HG03521 (cell line): ENCODE data around the gene MZT2B.
"Not testable (repeated sequence)": the region's sequence is repeated elsewhere in the genome, so short reads cannot be mapped to it uniquely, and the experiment has no call there.

Experiments used
- ATAC-seq: cut with Tn5 transposase; IDR thresholded peaks from one replicate; pipeline ENCODE4 v1.9.1; 2021; ENCODE audit warnings: mild to moderate bottlenecking, moderate library complexity; ENCODE audit not compliant: unreplicated experiment

The MZT2B gene

GRCh38 chr2:130169896-130170295 is 12.2 kb upstream of the MZT2B start:
- ATAC-seq = no peak

- peak; percentile 59 for ATAC-seq
Measured at GRCh38 chr2:130174866-130175265, 7.2 kb upstream of the MZT2B start.

- ATAC-seq = not testable (repeated sequence)
Measured at GRCh38 chr2:130180404-130181324, 1.4 kb upstream of the MZT2B start.

- ATAC-seq = peak; percentile 51
Measured at GRCh38 chr2:130181325-130181879, 660 bp upstream of the MZT2B start, which contains the start of gene SMPD4. SMPD4 (minus strand) TSS chr2:130181602; CDS start chr2:130176592, 5,010 bp downstream.

GRCh38 chr2:130182826-130183511 is 907 bp downstream of the MZT2B start:
- ATAC-seq = not testable (repeated sequence)

- ATAC-seq = no peak
Measured at GRCh38 chr2:130183512-130184373, 1.7 kb downstream of the MZT2B start.

- no peak for ATAC-seq
Measured at GRCh38 chr2:130185436-130185835, 3.4 kb downstream of the MZT2B start.

GRCh38 chr2:130185896-130186295 is 3.8 kb downstream of the MZT2B start:
- no peak for ATAC-seq

GRCh38 chr2:130186391-130186790 is 4.3 kb downstream of the MZT2B start:
- ATAC-seq = no peak

GRCh38 chr2:130187268-130187667 is 5.2 kb downstream of the MZT2B start:
- ATAC-seq = no peak

- ATAC-seq = not testable (repeated sequence)
Measured at GRCh38 chr2:130187859-130188792, 6.1 kb downstream of the MZT2B start.

- ATAC-seq = not testable (repeated sequence)
Measured at GRCh38 chr2:130188958-130189357, 6.9 kb downstream of the MZT2B start.

GRCh38 chr2:130190237-130190636 is 8.2 kb downstream of the MZT2B start:
- no peak for ATAC-seq

GRCh38 chr2:130191319-130191718 is 9.3 kb downstream of the MZT2B start:
- ATAC-seq = not testable (repeated sequence)

GRCh38 chr2:130192451-130192850 is 10.4 kb downstream of the MZT2B start:
- not testable (repeated sequence) for ATAC-seq

- ATAC-seq = not testable (repeated sequence)
Measured at GRCh38 chr2:130193824-130194223, 11.8 kb downstream of the MZT2B start.

- not testable (repeated sequence) for ATAC-seq
Measured at GRCh38 chr2:130195089-130195635, 13.1 kb downstream of the MZT2B start.

GRCh38 chr2:130196052-130196451 is 14.0 kb downstream of the MZT2B start:
- ATAC-seq = not testable (repeated sequence)

GRCh38 chr2:130198343-130198742 is 16.3 kb downstream of the MZT2B start, which contains the start of gene TUBA3E:
TUBA3E (minus strand) TSS chr2:130198439; CDS start chr2:130198360, 79 bp downstream.
- ATAC-seq = no peak
